Heart left ventricle (tissue), 13 donors: ENCODE data around the gene CDK4.

Experiments
- CTCF ChIP-seq, 12 donors: fragments of 200-600 bp; sonication (generic) in 4 of 12; IDR thresholded peaks; one replicate each; pipeline versions ENCODE4 v1.5.0 to v1.8.0; 2018 to 2022; ENCODE audit warnings: antibody characterized with exemption in 12 of 12, mild to moderate bottlenecking in 5 of 12
- POLR2A ChIP-seq, 2 donors: fragments of 450-650 bp; IDR thresholded peaks; one replicate each; pipeline ENCODE4 v1.6.1; 2017; ENCODE audit warnings: antibody characterized with exemption in 2 of 2, mild to moderate bottlenecking in 2 of 2, moderate library complexity in 2 of 2
- donor health status: ischemic (EF 13 %, LVEDD 7.1; RV severe dilation, severe dysfunction).
- donor health status: DM: no; HTN: yes; CAD: no.
- donor health status: DM: no; HTN: no; CAD: no.
- donor health status: ischemic (EF 25% LVEDD 6.9; RV normal size, moderate dysfunction).
- donor health status: ischemic (EF 25% LVEDD 5.7; RV mildly dilated, moderate dysfunction).
- donor health status: ischemic (EF 35%, LVEDD 5.7; RV mildly dilated, moderate dysfunction).
- donor health status: nonischemic (EF 11% LVEDD 7.7; RV severe dilation, severe dysfunction).
- donor health status: DM: yes; HTN: yes; CAD: no.
- donor health status: PGD.
- donor health status: ischemic (EF 29% LVEDD 5.4; RV normal size, mild dysfunction).
- donor health status: nonischemic (EF 23%, LVEDD 6.1; RV moderate dilation, normal function).

- TF ChIP-seq CTCF (IDR thresholded peaks at IDR 0.05) (no peak), POLR2A (IDR thresholded peaks at IDR 0.05) (no peak)
Measured at GRCh38 chr12:57783466-57783801, 31.3 kb upstream of the CDK4 start.
